SU-DHL-6 (cell line): ENCODE data around the gene CNKSR3.

ENCODE experiments used
- H2AFZ ChIP-seq: fragments of 200-600 bp; sonication (generic); 2 replicates; pipeline ENCODE4 v1.6.1; 2014; ENCODE audit warnings: low read depth, mild to moderate bottlenecking, moderate library complexity, mixed read lengths, antibody characterized with exemption, low read length; ENCODE audit not compliant: severe bottlenecking
- H3F3A ChIP-seq: fragments of 200-600 bp; shearing (Covaris generic); 2 replicates; pipeline ENCODE4 v1.6.0; 2016; ENCODE audit warnings: antibody characterized with exemption, mild to moderate bottlenecking; ENCODE audit not compliant: insufficient read depth
- H3K27ac ChIP-seq: fragments of 200-600 bp; sonication (generic); 2 replicates; pipeline ENCODE4 v1.5.1; 2016; ENCODE audit warnings: low read depth, mild to moderate bottlenecking, low read length, moderate library complexity, mixed read lengths
- H3K27me3 ChIP-seq: fragments of 200-600 bp; sonication (generic), shearing (Covaris generic); 2 replicates; pipeline ENCODE4 v1.6.0; 2014; ENCODE audit warnings: mild to moderate bottlenecking, low read length
- H3K36me3 ChIP-seq: fragments of 200-600 bp; sonication (generic); 2 replicates; pipeline ENCODE4 v1.6.1; 2014; ENCODE audit warnings: mild to moderate bottlenecking, low read length, mixed read lengths
- H3K4me2 ChIP-seq: fragments of 300-600, 200-600 bp; shearing (Covaris generic), sonication (generic); 2 replicates; pipeline ENCODE4 v1.6.0; 2014; ENCODE audit warnings: low read length, low read depth, mild to moderate bottlenecking; ENCODE audit not compliant: poor library complexity, severe bottlenecking
- H3K4me3 ChIP-seq: fragments of 200-600 bp; sonication (generic); 2 replicates; pipeline ENCODE4 v1.5.1; 2014; ENCODE audit warnings: antibody characterized with exemption, low read length, mild to moderate bottlenecking, mixed read lengths; ENCODE audit not compliant: insufficient read depth, poor library complexity, severe bottlenecking
- H3K79me2 ChIP-seq: fragments of 200-600 bp; sonication (generic); 2 replicates; pipeline ENCODE4 v1.6.1; 2014; ENCODE audit warnings: mild to moderate bottlenecking, low read length, moderate library complexity; ENCODE audit not compliant: insufficient read depth
- H3K9ac ChIP-seq: fragments of 200-600 bp; sonication (generic); 2 replicates; pipeline ENCODE4 v1.7.0; 2014; ENCODE audit warnings: mild to moderate bottlenecking, low read length
- H3K9me2 ChIP-seq: fragments of 200-600 bp; sonication (generic); replicated peaks from 2 replicates; pipeline ENCODE4 v1.6.1; 2014; ENCODE audit warnings: low read length; ENCODE audit not compliant: insufficient read depth
- H3K9me3 ChIP-seq: fragments of 200-600 bp; sonication (generic); 2 replicates; pipeline ENCODE4 v1.6.1; 2014; ENCODE audit warnings: low read length, mixed read lengths; ENCODE audit not compliant: insufficient read depth
- H4K20me1 ChIP-seq: fragments of 200-600 bp; sonication (generic); 2 replicates; pipeline ENCODE4 v1.6.1; 2014; ENCODE audit warnings: low read depth, mild to moderate bottlenecking, antibody characterized with exemption, low read length, moderate library complexity, mixed read lengths
- EZH2phosphoT487 ChIP-seq: fragments of 200-600 bp; sonication (generic), shearing (Covaris generic); conservative IDR thresholded peaks from 2 replicates; pipeline ENCODE4 v1.6.1; 2018; ENCODE audit warnings: mild to moderate bottlenecking, antibody characterized with exemption, low read length, moderate library complexity, mixed read lengths
- TF ChIP-seq, protein P1 (sequence below): fragments of 200-600 bp; sonication (generic); IDR thresholded peaks from one replicate; pipeline ENCODE4 v1.5.1; 2017; ENCODE audit warnings: antibody characterized with exemption, mild to moderate bottlenecking, low read length, moderate library complexity; ENCODE audit not compliant: insufficient read depth, poor library complexity, severe bottlenecking

CNKSR3 gene

DNA sequence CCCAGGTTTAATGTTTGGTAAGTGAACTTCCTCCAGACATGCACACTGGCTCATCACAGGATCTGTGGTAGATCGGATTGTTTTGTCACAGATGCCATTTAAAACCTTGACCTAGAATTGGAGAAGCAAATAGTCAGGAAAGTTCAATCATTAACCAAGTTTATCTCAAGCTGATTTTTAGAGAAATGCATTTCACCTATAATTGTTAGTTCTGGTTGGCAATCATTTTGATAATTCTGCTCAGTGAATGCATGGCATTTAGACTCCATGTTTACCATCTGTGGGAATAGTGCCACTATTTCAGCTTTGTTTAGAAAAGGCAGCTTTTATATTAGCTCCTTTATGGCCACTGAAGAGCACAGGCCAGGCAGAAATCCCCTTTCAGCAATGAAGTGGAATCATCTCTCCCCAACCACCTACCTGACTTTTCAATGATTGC lies 80.0 kb downstream of the CNKSR3 start:
- Histone ChIP-seq H3K4me3 (no peak overlapping the region), H3K9me2 (no peaks in the 10 kb centered on the region)

DNA sequence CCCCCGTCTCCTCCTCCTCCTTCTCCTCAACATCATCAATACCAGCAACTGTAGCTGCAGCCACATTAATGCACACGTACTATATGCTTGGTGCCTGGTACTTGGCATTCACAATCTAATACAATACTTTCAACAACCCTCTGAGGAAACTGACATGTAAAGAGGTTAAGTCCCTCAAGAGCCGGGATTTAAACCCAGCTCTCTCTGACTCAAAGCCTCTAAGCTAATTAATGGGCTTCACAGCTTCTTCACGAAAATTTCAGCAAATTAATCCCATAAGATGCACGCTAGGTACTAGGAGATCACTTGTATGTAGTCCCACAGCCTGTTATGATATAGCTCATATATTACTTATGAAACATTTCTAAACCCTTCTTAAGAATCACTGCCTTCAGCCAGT lies 80.8 kb downstream of the CNKSR3 start:
- H3K9me2 ChIP-seq: no peaks in the 10 kb centered on the region
- no peaks in the 10 kb centered on the region for H3K9me3 ChIP-seq
- no peaks in the 10 kb centered on the region for H3K36me3 ChIP-seq
- H3K27ac ChIP-seq: no peak overlapping the region
- no peak overlapping the region for H2AFZ ChIP-seq
- no peaks in the 10 kb centered on the region for H4K20me1 ChIP-seq
- H3K4me2 ChIP-seq: no peak overlapping the region
- TF ChIP-seq, protein P1, sequence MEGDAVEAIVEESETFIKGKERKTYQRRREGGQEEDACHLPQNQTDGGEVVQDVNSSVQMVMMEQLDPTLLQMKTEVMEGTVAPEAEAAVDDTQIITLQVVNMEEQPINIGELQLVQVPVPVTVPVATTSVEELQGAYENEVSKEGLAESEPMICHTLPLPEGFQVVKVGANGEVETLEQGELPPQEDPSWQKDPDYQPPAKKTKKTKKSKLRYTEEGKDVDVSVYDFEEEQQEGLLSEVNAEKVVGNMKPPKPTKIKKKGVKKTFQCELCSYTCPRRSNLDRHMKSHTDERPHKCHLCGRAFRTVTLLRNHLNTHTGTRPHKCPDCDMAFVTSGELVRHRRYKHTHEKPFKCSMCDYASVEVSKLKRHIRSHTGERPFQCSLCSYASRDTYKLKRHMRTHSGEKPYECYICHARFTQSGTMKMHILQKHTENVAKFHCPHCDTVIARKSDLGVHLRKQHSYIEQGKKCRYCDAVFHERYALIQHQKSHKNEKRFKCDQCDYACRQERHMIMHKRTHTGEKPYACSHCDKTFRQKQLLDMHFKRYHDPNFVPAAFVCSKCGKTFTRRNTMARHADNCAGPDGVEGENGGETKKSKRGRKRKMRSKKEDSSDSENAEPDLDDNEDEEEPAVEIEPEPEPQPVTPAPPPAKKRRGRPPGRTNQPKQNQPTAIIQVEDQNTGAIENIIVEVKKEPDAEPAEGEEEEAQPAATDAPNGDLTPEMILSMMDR: no peak
- TF ChIP-seq EZH2phosphoT487: no peak
- H3K27me3 ChIP-seq: no peaks in the 10 kb centered on the region
- H3F3A ChIP-seq: no peaks in the 10 kb centered on the region
- no peaks in the 10 kb centered on the region for H3K79me2 ChIP-seq
- H3K9ac ChIP-seq: no peak overlapping the region
- no peak overlapping the region for H3K4me3 ChIP-seq

More for the DNA sequence above, 80.0 kb downstream of the CNKSR3 start:
- no peaks in the 10 kb centered on the region for H4K20me1 ChIP-seq
- H3K9me3 ChIP-seq: no peaks in the 10 kb centered on the region
- no peak overlapping the region for H3K9ac ChIP-seq
- no peaks in the 10 kb centered on the region for H3K27me3 ChIP-seq
- H3K4me2 ChIP-seq: no peak overlapping the region
- no peaks in the 10 kb centered on the region for H3F3A ChIP-seq
- no peaks in the 10 kb centered on the region for H3K36me3 ChIP-seq
- no peak overlapping the region for H2AFZ ChIP-seq
- no peaks in the 10 kb centered on the region for H3K79me2 ChIP-seq
- H3K27ac ChIP-seq: no peak overlapping the region
- TF ChIP-seq, protein P1: no peak
- TF ChIP-seq EZH2phosphoT487: no peak

DNA sequence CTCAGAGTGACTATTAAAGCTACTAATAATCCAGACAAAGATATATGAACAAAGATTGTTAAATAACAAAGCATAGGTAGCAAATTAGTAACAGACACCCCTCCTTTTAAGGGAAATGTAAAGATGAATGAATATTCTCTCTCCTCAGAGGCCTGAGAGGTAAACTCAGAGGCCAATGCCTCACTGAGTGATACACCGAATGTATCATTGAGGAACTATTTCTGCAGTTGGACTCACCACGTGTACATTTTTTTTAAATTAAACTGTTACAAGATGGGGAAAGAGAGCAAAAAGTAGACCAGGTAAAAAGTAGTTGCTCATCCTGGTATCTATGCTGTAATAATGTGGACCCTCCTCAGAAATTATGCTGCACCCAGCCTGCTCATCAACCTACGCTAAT lies 81.6 kb downstream of the CNKSR3 start:
- TF ChIP-seq EZH2phosphoT487: no peak
- TF ChIP-seq, protein P1: no peak

More for the DNA sequence above, 81.6 kb downstream of the CNKSR3 start:
- Histone ChIP-seq H3F3A (no peaks in the 10 kb centered on the region), H3K27ac (no peak overlapping the region), H3K27me3 (no peaks in the 10 kb centered on the region), H2AFZ (no peak overlapping the region), H3K9me2 (no peaks in the 10 kb centered on the region), H3K79me2 (no peaks in the 10 kb centered on the region), H4K20me1 (no peaks in the 10 kb centered on the region), H3K4me2 (no peak overlapping the region), H3K4me3 (no peak overlapping the region), H3K36me3 (no peaks in the 10 kb centered on the region), H3K9me3 (no peaks in the 10 kb centered on the region), H3K9ac (no peak overlapping the region)
